ENCODE results near the gene OBSCN. TPM values are rescaled to one million over a fixed set of nuclear protein-coding genes. Genes with fewer than 3 reads are reported as not detected.

The OBSCN gene
- polyA plus RNA-seq, 1 donor from 2014 or later = 2.3 TPM

DNA sequence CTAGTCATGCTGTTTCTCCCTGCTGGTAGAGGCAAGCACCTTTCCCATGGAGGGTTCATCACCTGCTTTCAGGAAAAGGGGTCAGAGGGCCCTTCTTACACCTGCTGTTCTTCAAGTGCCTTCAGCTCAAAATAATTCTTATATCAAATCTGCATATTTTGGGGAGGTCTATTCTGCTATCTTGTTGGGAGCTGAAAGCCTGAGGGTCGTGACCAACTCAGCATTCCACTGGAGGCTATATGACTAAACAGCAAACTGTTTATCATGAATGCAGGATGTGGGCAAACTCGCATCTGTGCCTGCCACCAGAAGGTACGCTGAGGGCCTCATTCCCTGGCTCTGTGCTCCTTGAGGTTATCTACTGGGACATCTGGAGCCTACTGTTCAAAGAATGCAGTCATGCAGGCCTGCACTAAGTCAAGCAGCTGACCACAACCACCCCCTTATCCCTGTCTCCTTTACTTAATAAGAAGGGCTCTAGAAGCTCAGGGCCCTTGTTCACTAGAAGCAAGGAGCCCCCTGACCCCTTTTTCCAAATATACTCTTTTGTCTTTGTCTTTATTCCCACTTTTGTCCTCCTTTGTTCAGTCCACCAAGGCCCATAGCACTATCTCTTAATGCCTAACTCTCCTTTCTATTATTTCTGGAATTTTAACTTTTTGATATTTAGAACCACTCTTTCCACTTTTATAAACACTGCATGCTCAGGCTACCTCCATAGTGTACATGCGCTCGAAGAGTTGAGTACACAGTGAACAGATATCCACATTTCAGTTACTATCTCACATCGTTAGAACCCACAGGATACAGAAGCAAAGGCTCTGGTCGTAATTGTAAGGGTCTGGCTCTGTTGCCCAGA, 213.4 kb downstream of the OBSCN start:
- Mint-ChIP-seq H3K4me1 (no peaks in the 10 kb centered on the region), H3K27me3 (peaks cover 22% of the 10 kb centered on the region), H3K9me3 (no peaks in the 10 kb centered on the region), H3K27ac (no peak overlapping the region), H3K4me3 (no peak overlapping the region), H3K36me3 (no peaks in the 10 kb centered on the region)

DNA sequence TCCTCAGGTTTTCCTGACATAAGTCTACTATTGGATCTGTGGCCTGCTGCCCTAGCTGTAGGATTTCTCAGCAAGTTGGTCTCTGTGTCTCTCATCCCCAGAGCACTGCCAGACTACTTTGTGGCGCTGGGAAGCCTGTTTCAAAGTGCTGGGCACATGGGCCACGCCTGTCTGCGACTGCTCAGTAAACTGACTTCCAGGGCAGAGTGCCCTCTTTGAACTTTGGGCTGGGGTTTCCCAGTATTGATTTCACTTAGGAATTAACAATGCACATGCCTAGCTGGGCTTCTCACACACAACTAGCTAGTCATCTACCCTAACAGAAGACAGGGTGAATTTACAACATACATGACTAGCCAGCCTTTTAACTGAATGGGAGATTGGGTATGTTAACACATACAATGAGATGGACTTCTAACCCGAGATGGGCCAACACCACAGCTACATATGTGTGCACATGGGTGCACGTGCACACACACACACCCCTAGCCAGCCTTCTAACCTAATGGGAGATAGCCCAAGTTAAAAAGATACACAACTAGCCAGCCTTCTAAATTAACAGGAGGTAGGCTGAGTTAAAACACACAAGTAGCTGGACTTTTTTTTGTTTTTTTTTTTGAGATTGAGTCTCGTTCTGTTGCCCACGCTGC, 215.7 kb downstream of the OBSCN start:
- peaks cover 22% of the 10 kb centered on the region for H3K27me3 Mint-ChIP-seq
- H3K36me3 Mint-ChIP-seq = peaks cover 1% of the 10 kb centered on the region

DNA sequence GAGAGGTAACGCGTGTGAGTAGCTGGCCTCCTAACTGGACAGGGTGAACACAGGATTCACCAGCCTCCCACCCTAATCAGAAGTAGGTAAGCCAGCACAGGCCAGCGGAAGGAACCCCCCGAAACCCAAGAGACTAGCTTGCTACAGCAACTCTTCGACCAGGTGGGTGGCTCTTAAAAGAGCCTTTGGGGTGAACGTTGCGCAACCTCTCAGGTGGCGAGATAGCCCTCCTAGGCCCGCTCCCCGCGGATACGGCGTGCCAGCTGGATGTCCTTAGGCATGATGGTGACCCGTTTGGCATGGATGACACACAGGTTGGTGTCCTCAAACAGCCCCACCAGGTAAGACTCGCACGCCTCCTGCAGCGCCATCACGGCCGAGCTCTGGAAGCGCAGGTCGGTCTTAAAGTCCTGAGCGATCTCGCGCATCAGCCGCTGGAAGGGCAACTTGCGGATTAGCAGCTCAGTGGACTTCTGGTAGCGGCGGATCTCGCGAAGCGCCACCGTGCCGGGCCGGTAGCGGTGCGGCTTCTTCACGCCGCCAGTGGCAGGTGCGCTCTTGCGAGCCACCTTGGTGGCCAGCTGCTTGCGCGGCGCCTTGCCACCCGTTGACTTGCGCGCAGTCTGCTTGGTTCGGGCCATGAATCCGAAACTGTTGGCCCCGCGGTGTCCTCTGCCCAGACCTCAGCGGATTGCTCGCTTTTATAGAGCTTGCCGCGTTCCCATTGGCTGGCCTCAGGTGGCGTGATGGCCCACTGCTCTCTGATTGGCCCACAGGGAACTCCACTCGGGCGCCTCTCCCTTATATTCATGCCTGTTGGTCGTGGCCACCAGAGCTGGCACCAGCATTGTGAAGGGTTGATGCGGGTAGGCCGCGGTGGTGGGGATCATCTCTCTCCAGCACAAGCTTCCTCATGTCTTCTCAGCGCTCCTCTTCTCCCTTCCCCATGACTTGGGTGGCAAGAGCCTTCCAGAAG, 217.1 kb downstream of the OBSCN start:
- peaks cover 19% of the 10 kb centered on the region for H3K27me3 Mint-ChIP-seq
- H3K4me3 Mint-ChIP-seq = no peak overlapping the region
- H3K27ac Mint-ChIP-seq = no peak overlapping the region
- H3K4me1 Mint-ChIP-seq = no peaks in the 10 kb centered on the region
- H3K9me3 Mint-ChIP-seq = no peaks in the 10 kb centered on the region
- peaks cover 1% of the 10 kb centered on the region for H3K36me3 Mint-ChIP-seq

More for the DNA sequence above, 215.7 kb downstream of the OBSCN start:
- H3K9me3 Mint-ChIP-seq = no peaks in the 10 kb centered on the region
- H3K4me1 Mint-ChIP-seq = no peaks in the 10 kb centered on the region
- peak overlapping the region in 1 of 3 donors; percentile 47 for H3K27ac Mint-ChIP-seq
- H3K4me3 Mint-ChIP-seq = no peak overlapping the region

DNA sequence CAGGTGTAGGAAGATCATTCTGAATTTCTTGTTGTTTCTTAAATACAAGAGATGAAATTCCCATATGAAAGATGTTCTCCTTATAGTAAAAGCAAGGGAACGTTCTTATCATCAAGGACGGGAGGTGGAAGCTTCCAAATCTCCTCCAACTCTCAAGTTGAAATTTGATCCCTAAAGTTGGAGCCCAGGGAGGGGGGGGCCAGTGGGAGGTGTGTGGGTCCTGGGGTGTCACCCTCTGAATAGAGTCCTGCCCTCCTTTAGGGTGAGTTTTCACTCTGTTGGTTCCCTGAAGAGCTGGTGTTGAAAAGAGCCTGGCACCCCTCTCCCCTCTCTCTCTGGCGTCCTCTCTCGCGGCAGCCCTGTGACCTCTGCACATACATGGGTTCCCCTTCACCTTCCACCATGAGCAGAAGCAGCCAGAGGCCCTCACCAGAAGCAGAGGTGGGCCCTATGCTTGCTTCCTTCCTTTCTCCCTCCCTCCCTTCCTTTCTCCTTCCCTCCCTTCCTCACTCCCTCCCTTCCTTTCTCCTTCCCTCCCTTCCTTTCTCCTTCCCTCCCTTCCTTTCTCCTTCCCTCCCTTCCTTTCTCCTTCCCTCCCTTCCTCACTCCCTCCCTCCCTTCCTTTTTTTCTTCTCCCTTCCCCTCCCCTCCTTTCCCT, 218.8 kb downstream of the OBSCN start:
- no peaks in the 10 kb centered on the region for H3K4me1 Mint-ChIP-seq
- H3K27me3 Mint-ChIP-seq = peaks cover 21% of the 10 kb centered on the region
- H3K9me3 Mint-ChIP-seq = no peaks in the 10 kb centered on the region
- H3K4me3 Mint-ChIP-seq = no peak overlapping the region
- no peak overlapping the region for H3K27ac Mint-ChIP-seq
- peaks cover 1% of the 10 kb centered on the region for H3K36me3 Mint-ChIP-seq

DNA sequence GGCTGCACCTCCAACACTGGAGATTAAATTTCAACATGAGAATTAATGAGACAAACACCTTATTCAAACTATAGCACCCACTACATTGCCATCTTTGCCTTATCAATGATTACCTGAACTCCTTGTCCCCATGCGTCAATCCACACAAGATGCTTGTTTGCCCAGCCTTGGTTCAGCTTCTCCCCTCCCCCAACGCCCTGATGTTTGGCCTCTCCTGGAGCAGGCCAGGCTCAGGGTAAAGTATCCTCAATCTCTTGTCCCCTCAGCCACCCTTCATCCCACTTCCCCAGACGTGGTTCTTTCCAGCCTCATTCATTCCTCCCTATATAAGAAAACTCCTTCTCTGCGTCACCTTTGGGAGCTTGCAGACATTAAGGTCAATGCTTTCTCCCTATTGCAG, 220.6 kb downstream of the OBSCN start:
- H3K36me3 Mint-ChIP-seq = peaks cover 1% of the 10 kb centered on the region
- no peaks in the 10 kb centered on the region for H3K4me1 Mint-ChIP-seq

More for the DNA sequence above, 220.6 kb downstream of the OBSCN start:
- H3K4me3 Mint-ChIP-seq = no peak overlapping the region
- no peaks in the 10 kb centered on the region for H3K9me3 Mint-ChIP-seq
- peak overlapping the region in 1 of 3 donors; percentile 68 for H3K27ac Mint-ChIP-seq
- peaks cover 17% of the 10 kb centered on the region for H3K27me3 Mint-ChIP-seq

Other genes starting within 250 kb of the OBSCN start
- not detected for gene WNT3A, start 201.0 kb upstream of the OBSCN start, polyA plus RNA-seq
- gene ARF1, start 125.3 kb upstream of the OBSCN start, polyA plus RNA-seq = 428 TPM
- 15.8 TPM for gene C1orf35, start 104.7 kb upstream of the OBSCN start, polyA plus RNA-seq
- 146 TPM for gene MRPL55, start 98.7 kb upstream of the OBSCN start, polyA plus RNA-seq
- gene GUK1, start 67.8 kb upstream of the OBSCN start, polyA plus RNA-seq = 250 TPM
- gene GJC2, start 58.1 kb upstream of the OBSCN start, polyA plus RNA-seq = not detected
- gene IBA57, start 42.2 kb upstream of the OBSCN start, polyA plus RNA-seq = 3.3 TPM
- gene TRIM11, start 198.8 kb downstream of the OBSCN start, polyA plus RNA-seq = 20.5 TPM
- gene TRIM17, start 208.8 kb downstream of the OBSCN start, polyA plus RNA-seq = not detected

All from IgD-negative memory B cell (primary cell).